ENCODE data around the gene CTXND2. TPM values are rescaled to one million over a fixed set of nuclear protein-coding genes. Genes with fewer than 3 reads are reported as not detected.

The CTXND2 gene
- total and polyA plus RNA-seq, 9 of the 15 experiments (the other 6 are each of a cell fraction or from before 2014, with no cell fraction given) = not detected

GRCh38 chr1:150926097-150926741 lies 39.3 kb downstream of the CTXND2 start, which contains the start of gene SETDB1 (continued):
- TF ChIP-seq HMBOX1 (IDR thresholded peaks at IDR 0.05) (no peak), NFE2L1 (tag; IDR thresholded peaks at IDR 0.05; ENCODE audit: borderline replicate concordance, low read depth) (no peak), TRIM25 (IDR thresholded peaks at IDR 0.05; ENCODE audit: borderline replicate concordance) (no peak), TBL1XR1 (IDR thresholded peaks at IDR 0.05; ENCODE audit: low read length in 2 of 2) (peak; percentile 60 to 88), GABPB1 (CRISPR knock-in tag; IDR thresholded peaks at IDR 0.05) (peak; percentile 85), PHF8 (IDR thresholded peaks at IDR 0.05; ENCODE audit: borderline replicate concordance, low read length) (peak; percentile 76; the same call in 1 of the 2 replicates), HNRNPK (IDR thresholded peaks at IDR 0.05; ENCODE audit: low read depth, low read length, poor library complexity, severe bottlenecking) (no peak), ATF7 (IDR thresholded peaks at IDR 0.05) (peak; percentile 80), RERE (CRISPR knock-in tag; IDR thresholded peaks at IDR 0.05; ENCODE audit: borderline replicate concordance) (no peak), SP2 (IDR thresholded peaks at IDR 0.05; ENCODE audit: extremely low read depth, low read depth, low read length, poor library complexity, severe bottlenecking) (no peak), ZBTB49 (CRISPR knock-in tag; IDR thresholded peaks at IDR 0.05; ENCODE audit: borderline replicate concordance) (no peak), FOXM1 (IDR thresholded peaks at IDR 0.05; ENCODE audit: low read depth) (peak; percentile 59; the same call in 1 of the 2 replicates), FOXM1 (CRISPR knock-in tag; IDR thresholded peaks at IDR 0.05; ENCODE audit: low read depth) (no peak), JUNB (CRISPR knock-in tag; conservative IDR thresholded peaks at IDR 0.05) (no peak), GTF2B (IDR thresholded peaks at IDR 0.05; ENCODE audit: extremely low read depth, insufficient read length) (no peak), DPF2 (IDR thresholded peaks at IDR 0.05) (peak; percentile 73; the same call in 1 of the 2 replicates)
